ENCODE measurements around the gene SKI. TPM values are rescaled to one million over a fixed set of nuclear protein-coding genes. Genes with fewer than 3 reads are reported as not detected.

Gene SKI
- total and polyA plus RNA-seq, 2 experiments from 2014 or later = 9.3 to 66.8 TPM

GRCh38 chr1:2181752-2182151 lies 46.4 kb upstream of the SKI start (continued):
- TF ChIP-seq ZNF462 (CRISPR knock-in tag; IDR thresholded peaks at IDR 0.05) (no peak), ZNF331 (CRISPR knock-in tag; IDR thresholded peaks at IDR 0.05; ENCODE audit: low read depth) (no peak), CREB1 (CRISPR knock-in tag; IDR thresholded peaks at IDR 0.05; ENCODE audit: low read depth) (no peak), JUNB (IDR thresholded peaks at IDR 0.05; ENCODE audit: unreplicated experiment) (no peak), ZNF114 (CRISPR knock-in tag; IDR thresholded peaks at IDR 0.05) (no peak), EZH2phosphoT487 (IDR thresholded peaks at IDR 0.05; ENCODE audit: unreplicated experiment) (no peak), POLR2AphosphoS5 (IDR thresholded peaks at IDR 0.05; ENCODE audit: low read depth) (no peak)
- TF ChIP-seq, protein P1, sequence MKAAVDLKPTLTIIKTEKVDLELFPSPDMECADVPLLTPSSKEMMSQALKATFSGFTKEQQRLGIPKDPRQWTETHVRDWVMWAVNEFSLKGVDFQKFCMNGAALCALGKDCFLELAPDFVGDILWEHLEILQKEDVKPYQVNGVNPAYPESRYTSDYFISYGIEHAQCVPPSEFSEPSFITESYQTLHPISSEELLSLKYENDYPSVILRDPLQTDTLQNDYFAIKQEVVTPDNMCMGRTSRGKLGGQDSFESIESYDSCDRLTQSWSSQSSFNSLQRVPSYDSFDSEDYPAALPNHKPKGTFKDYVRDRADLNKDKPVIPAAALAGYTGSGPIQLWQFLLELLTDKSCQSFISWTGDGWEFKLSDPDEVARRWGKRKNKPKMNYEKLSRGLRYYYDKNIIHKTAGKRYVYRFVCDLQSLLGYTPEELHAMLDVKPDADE (IDR thresholded peaks at IDR 0.05) = no peak

- Mint-ChIP-seq H3K4me1 (no peaks in the 10 kb centered on the region), H3K4me3 (no peak overlapping the region), H3K36me3 (ENCODE audit: low read depth) (peaks cover 24% of the 10 kb centered on the region), H3K27me3 (ENCODE audit: insufficient read depth, low read depth, poor library complexity) (peaks cover 24% of the 10 kb centered on the region), H3K27ac (no peak overlapping the region), H3K9me3 (no peaks in the 10 kb centered on the region)
- no peak overlapping the region for H2AFZ ChIP-seq
- no peaks in the 10 kb centered on the region for H4K20me1 ChIP-seq (replicated peaks; ENCODE audit: insufficient read depth)
- H3K27ac ChIP-seq (ENCODE audit: low read depth) = no peak overlapping the region
- H3K9me2 ChIP-seq (ENCODE audit: insufficient read depth) = no peaks in the 10 kb centered on the region
- H3K4me1 ChIP-seq (ENCODE audit: insufficient read depth) = no peaks in the 10 kb centered on the region
- 0 out of 2 replicates have a peak, but pooled peaks cover 3% of the 10 kb centered on the region for H3F3A ChIP-seq (replicated peaks; ENCODE audit: low read depth)
- H3K4me3 ChIP-seq = no peak overlapping the region
- no peaks in the 10 kb centered on the region for H3K79me2 ChIP-seq (replicated peaks; ENCODE audit: insufficient read depth)
- ATAC-seq (no peak), DNase-seq (ENCODE audit: low spot score) (no peak)
- no peak overlapping the region for H3K4me2 ChIP-seq
- H3K36me3 ChIP-seq (ENCODE audit: insufficient read depth) = no peaks in the 10 kb centered on the region
- no peaks in the 10 kb centered on the region for H3K27me3 ChIP-seq (ENCODE audit: insufficient read depth)
- TF ChIP-seq EZH2phosphoT487 (IDR thresholded peaks at IDR 0.05; ENCODE audit: unreplicated experiment) = no peak
- no peak for TF ChIP-seq REST (IDR thresholded peaks at IDR 0.05; ENCODE audit: unreplicated experiment)
- TF ChIP-seq ZNF114 (CRISPR knock-in tag; IDR thresholded peaks at IDR 0.05) = no peak
- TF ChIP-seq JUNB (IDR thresholded peaks at IDR 0.05; ENCODE audit: unreplicated experiment) = no peak
- no peak for TF ChIP-seq ZNF331 (CRISPR knock-in tag; IDR thresholded peaks at IDR 0.05; ENCODE audit: low read depth)
- TF ChIP-seq NANOG (IDR thresholded peaks at IDR 0.05; ENCODE audit: borderline replicate concordance) = no peak
Measured at GRCh38 chr1:2182376-2182775, 45.7 kb upstream of the SKI start.

All from GM23338 (cell line).